ENCODE results near the gene PRSS36.
"Not testable (repeated sequence)": the region's sequence is repeated elsewhere in the genome, so short reads cannot be mapped to it uniquely, and the experiment has no call there.

PRSS36 gene

GRCh38 chr16:31150976-31151375 is 1.1 kb upstream of the PRSS36 start:
- H2AFZ ChIP-seq (ENCODE audit: low read length, unreplicated experiment); H3K4me1 ChIP-seq (ENCODE audit: control insufficient read depth, insufficient read depth, low read length, unreplicated experiment); H3K36me3 ChIP-seq (ENCODE audit: insufficient read depth, low read length); H3K79me2 ChIP-seq (ENCODE audit: control insufficient read depth, insufficient read depth, low read length, unreplicated experiment); H3K27ac ChIP-seq (ENCODE audit: low read depth, low read length); H3K4me3 ChIP-seq (ENCODE audit: low read depth, low read length): not testable (repeated sequence)
- H3K27me3 ChIP-seq (ENCODE audit: insufficient read depth, low read length): peaks cover 33% of the 10 kb centered on the region

DNA sequence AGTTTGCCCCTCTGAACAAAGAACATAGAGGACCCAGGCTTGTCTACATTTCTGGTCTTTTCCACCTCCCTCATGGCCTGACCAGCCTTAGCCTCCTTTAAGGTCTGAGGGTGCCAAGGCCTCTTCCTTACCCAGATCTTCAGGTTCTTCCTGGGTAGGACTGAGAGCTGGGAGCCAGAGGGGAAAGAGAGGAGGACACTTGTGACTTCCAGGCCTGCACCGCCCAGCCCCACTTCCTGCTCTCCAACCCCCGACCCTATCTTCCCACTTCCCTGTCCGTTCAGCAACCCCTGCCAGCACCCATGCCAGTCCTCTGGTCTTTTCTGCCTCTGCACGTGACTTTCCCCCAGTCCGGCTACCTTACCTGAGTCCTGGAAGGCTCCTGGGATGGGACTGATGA is 534 bp downstream of the PRSS36 start:
- Histone ChIP-seq H3K36me3 (ENCODE audit: insufficient read depth, low read length) (no peaks in the 10 kb centered on the region), H3K4me1 (ENCODE audit: control insufficient read depth, insufficient read depth, low read length, unreplicated experiment) (no peaks in the 10 kb centered on the region), H3K79me2 (ENCODE audit: control insufficient read depth, insufficient read depth, low read length, unreplicated experiment) (no peaks in the 10 kb centered on the region), H2AFZ (ENCODE audit: low read length, unreplicated experiment) (no peak overlapping the region), H3K4me3 (ENCODE audit: low read depth, low read length) (no peak overlapping the region), H3K27me3 (ENCODE audit: insufficient read depth, low read length) (peaks cover 37% of the 10 kb centered on the region), H3K27ac (ENCODE audit: low read depth, low read length) (no peak overlapping the region)

DNA sequence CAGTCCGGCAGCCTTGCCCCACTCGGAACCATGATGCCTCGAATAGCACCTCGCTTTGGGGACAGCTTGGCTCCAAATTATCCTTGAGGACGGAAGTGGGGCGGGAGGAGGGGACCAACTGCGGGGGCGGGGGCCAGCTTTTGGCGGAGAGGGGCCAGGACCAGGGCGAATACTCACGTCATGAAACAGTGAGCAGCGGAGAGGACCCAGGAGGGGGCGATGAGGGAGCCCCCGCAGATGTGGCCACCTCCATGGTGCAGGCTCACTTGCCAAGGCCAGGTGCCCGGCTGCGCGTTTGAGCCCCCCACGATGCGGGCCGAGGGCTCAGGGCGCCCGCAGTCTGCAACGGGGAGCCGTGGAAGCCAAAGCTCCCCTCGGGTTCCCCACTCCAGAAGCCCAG is 970 bp downstream of the PRSS36 start:
- Histone ChIP-seq H3K27ac (ENCODE audit: low read depth, low read length) (no peak overlapping the region), H3K79me2 (ENCODE audit: control insufficient read depth, insufficient read depth, low read length, unreplicated experiment) (no peaks in the 10 kb centered on the region), H3K36me3 (ENCODE audit: insufficient read depth, low read length) (no peaks in the 10 kb centered on the region), H2AFZ (ENCODE audit: low read length, unreplicated experiment) (no peak overlapping the region), H3K27me3 (ENCODE audit: insufficient read depth, low read length) (peaks cover 37% of the 10 kb centered on the region), H3K4me1 (ENCODE audit: control insufficient read depth, insufficient read depth, low read length, unreplicated experiment) (no peaks in the 10 kb centered on the region), H3K4me3 (ENCODE audit: low read depth, low read length) (no peak overlapping the region)

DNA sequence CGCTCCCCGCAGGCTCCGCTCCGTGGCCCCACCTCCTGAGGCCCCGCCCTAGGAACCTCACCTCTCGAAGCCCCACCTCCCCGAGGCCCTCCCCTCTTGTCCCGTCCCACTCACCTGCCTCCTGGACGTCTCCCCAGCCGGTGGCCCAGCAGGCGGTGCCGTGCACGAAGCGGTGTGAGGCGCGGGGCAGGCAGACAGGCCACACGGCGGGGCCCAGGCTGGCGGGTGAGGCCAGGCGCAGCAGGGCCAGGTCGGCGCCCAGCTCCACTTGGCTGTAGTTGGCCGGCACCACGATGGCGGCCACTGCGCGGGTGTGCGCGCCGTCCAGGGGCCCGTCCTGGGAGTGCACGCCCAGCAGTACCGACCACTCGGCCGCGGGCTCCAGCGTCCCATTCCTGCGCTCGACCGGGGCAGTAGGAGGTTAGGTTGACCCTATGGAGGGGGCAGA is 1.6 kb downstream of the PRSS36 start:
- Histone ChIP-seq H3K27ac (ENCODE audit: low read depth, low read length) (no peak overlapping the region), H3K36me3 (ENCODE audit: insufficient read depth, low read length) (no peaks in the 10 kb centered on the region), H3K79me2 (ENCODE audit: control insufficient read depth, insufficient read depth, low read length, unreplicated experiment) (no peaks in the 10 kb centered on the region), H3K4me1 (ENCODE audit: control insufficient read depth, insufficient read depth, low read length, unreplicated experiment) (peaks cover under 1% of the 10 kb centered on the region), H2AFZ (ENCODE audit: low read length, unreplicated experiment) (no peak overlapping the region), H3K4me3 (ENCODE audit: low read depth, low read length) (no peak overlapping the region), H3K27me3 (ENCODE audit: insufficient read depth, low read length) (peaks cover 37% of the 10 kb centered on the region)

- Histone ChIP-seq H3K27ac (ENCODE audit: low read depth, low read length) (no peak overlapping the region), H3K79me2 (ENCODE audit: control insufficient read depth, insufficient read depth, low read length, unreplicated experiment) (no peaks in the 10 kb centered on the region), H3K4me3 (ENCODE audit: low read depth, low read length) (no peak overlapping the region), H2AFZ (ENCODE audit: low read length, unreplicated experiment) (no peak overlapping the region), H3K36me3 (ENCODE audit: insufficient read depth, low read length) (no peaks in the 10 kb centered on the region), H3K4me1 (ENCODE audit: control insufficient read depth, insufficient read depth, low read length, unreplicated experiment) (peaks cover 6% of the 10 kb centered on the region), H3K27me3 (ENCODE audit: insufficient read depth, low read length) (peaks cover 37% of the 10 kb centered on the region)
Observed at GRCh38 chr16:31147574-31147973, 2.3 kb downstream of the PRSS36 start.

- no peak overlapping the region for H3K4me3 ChIP-seq (ENCODE audit: low read depth, low read length)
- H3K4me1 ChIP-seq (ENCODE audit: control insufficient read depth, insufficient read depth, low read length, unreplicated experiment): peaks cover 19% of the 10 kb centered on the region
- no peaks in the 10 kb centered on the region for H3K79me2 ChIP-seq (ENCODE audit: control insufficient read depth, insufficient read depth, low read length, unreplicated experiment)
- H3K36me3 ChIP-seq (ENCODE audit: insufficient read depth, low read length): no peaks in the 10 kb centered on the region
- no peak overlapping the region for H2AFZ ChIP-seq (ENCODE audit: low read length, unreplicated experiment)
- peaks cover 37% of the 10 kb centered on the region for H3K27me3 ChIP-seq (ENCODE audit: insufficient read depth, low read length)
- no peak overlapping the region for H3K27ac ChIP-seq (ENCODE audit: low read depth, low read length)
Observed at GRCh38 chr16:31145398-31145990, 4.4 kb downstream of the PRSS36 start.

DNA sequence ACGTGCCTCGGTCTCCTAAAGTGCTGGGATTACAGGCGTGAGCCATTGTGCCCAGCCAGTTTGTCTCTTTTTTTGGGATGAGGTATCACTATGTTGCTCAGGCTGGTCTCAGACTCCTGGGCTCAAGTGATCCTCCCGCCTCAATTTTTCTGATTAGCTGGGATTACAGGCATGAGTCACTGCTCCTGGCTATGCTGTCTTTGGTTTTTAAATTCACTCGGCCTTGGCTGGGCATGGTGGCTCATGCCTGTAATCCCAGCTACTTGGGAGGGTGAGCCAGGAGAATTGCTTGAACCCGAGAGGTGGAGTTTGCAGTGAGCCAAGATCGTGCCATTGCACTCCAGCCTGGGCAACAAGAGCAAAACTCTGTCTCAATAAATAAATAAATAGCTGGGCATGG is 5.4 kb downstream of the PRSS36 start:
- not testable (repeated sequence) for H3K27ac ChIP-seq (ENCODE audit: low read depth, low read length); H3K4me3 ChIP-seq (ENCODE audit: low read depth, low read length); H3K36me3 ChIP-seq (ENCODE audit: insufficient read depth, low read length); H3K79me2 ChIP-seq (ENCODE audit: control insufficient read depth, insufficient read depth, low read length, unreplicated experiment); H2AFZ ChIP-seq (ENCODE audit: low read length, unreplicated experiment)
- peaks cover 33% of the 10 kb centered on the region for H3K27me3 ChIP-seq (ENCODE audit: insufficient read depth, low read length)
- peaks cover 25% of the 10 kb centered on the region for H3K4me1 ChIP-seq (ENCODE audit: control insufficient read depth, insufficient read depth, low read length, unreplicated experiment)

DNA sequence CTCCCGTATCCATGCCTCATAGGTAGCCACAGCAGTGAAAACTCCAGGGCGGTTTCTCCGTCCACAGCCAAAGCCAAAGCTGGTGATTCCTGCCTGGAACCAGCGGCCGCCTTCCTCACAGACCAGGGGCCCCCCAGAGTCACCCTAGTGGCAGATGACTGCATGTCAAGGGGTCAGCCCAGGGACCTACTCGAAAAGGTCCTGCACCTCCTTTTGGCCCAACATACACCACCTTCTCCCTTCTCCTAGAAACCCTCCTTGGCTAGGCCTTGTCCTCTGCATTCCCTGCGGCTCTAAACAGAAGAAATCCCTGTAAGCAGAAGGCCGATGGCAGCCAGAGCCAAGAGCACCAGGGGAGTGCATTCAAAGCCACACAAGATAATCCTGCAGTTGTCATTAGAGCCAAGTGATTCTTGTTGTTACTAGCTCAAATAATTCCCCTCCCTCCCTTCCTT is 6.1 kb downstream of the PRSS36 start:
- Histone ChIP-seq H3K4me3 (ENCODE audit: low read depth, low read length) (no peak overlapping the region), H3K27ac (ENCODE audit: low read depth, low read length) (no peak overlapping the region), H2AFZ (ENCODE audit: low read length, unreplicated experiment) (no peak overlapping the region), H3K36me3 (ENCODE audit: insufficient read depth, low read length) (no peaks in the 10 kb centered on the region), H3K4me1 (ENCODE audit: control insufficient read depth, insufficient read depth, low read length, unreplicated experiment) (peaks cover 32% of the 10 kb centered on the region), H3K79me2 (ENCODE audit: control insufficient read depth, insufficient read depth, low read length, unreplicated experiment) (no peaks in the 10 kb centered on the region), H3K27me3 (ENCODE audit: insufficient read depth, low read length) (peaks cover 27% of the 10 kb centered on the region)

- Histone ChIP-seq H3K4me3 (ENCODE audit: low read depth, low read length) (peak overlapping the region; percentile 85), H2AFZ (ENCODE audit: low read length, unreplicated experiment) (peak overlapping the region; percentile 97), H3K79me2 (ENCODE audit: control insufficient read depth, insufficient read depth, low read length, unreplicated experiment) (no peaks in the 10 kb centered on the region), H3K27me3 (ENCODE audit: insufficient read depth, low read length) (peaks cover 22% of the 10 kb centered on the region), H3K4me1 (ENCODE audit: control insufficient read depth, insufficient read depth, low read length, unreplicated experiment) (peaks cover 38% of the 10 kb centered on the region), H3K27ac (ENCODE audit: low read depth, low read length) (no peak overlapping the region), H3K36me3 (ENCODE audit: insufficient read depth, low read length) (no peaks in the 10 kb centered on the region)
Observed at GRCh38 chr16:31143011-31143693, 6.7 kb downstream of the PRSS36 start.

GRCh38 chr16:31142109-31143010 is 7.5 kb downstream of the PRSS36 start:
- H3K27me3 ChIP-seq (ENCODE audit: insufficient read depth, low read length): peaks cover 14% of the 10 kb centered on the region
- no peaks in the 10 kb centered on the region for H3K79me2 ChIP-seq (ENCODE audit: control insufficient read depth, insufficient read depth, low read length, unreplicated experiment)
- peak overlapping the region; percentile 74 for H3K27ac ChIP-seq (ENCODE audit: low read depth, low read length)
- H3K4me3 ChIP-seq (ENCODE audit: low read depth, low read length): peak overlapping the region; percentile 85
- peak overlapping the region; percentile 97 for H2AFZ ChIP-seq (ENCODE audit: low read length, unreplicated experiment)
- no peaks in the 10 kb centered on the region for H3K36me3 ChIP-seq (ENCODE audit: insufficient read depth, low read length)
- peaks cover 38% of the 10 kb centered on the region for H3K4me1 ChIP-seq (ENCODE audit: control insufficient read depth, insufficient read depth, low read length, unreplicated experiment)

All from ACC112 (cell line).